GM18519 (cell line): ENCODE measurements around the gene RGS12.

Experiments used
- ATAC-seq: cut with Tn5 transposase; IDR thresholded peaks from one replicate; pipeline ENCODE4 v1.9.1; 2021; ENCODE audit warnings: mild to moderate bottlenecking, moderate library complexity; ENCODE audit not compliant: unreplicated experiment, low FRiP score

Gene RGS12

GRCh38 chr4:3276986-3277385 is 15.8 kb upstream of the RGS12 start:
- ATAC-seq, result no peak

- ATAC-seq, result no peak
Measured at GRCh38 chr4:3280466-3280865, 12.4 kb upstream of the RGS12 start.

GRCh38 chr4:3283483-3283882 is 9.3 kb upstream of the RGS12 start:
- ATAC-seq, result no peak

GRCh38 chr4:3283916-3284315 is 8.9 kb upstream of the RGS12 start:
- no peak for ATAC-seq

GRCh38 chr4:3284734-3285557 is 7.9 kb upstream of the RGS12 start:
- no peak for ATAC-seq

- ATAC-seq, result peak; percentile 83
Measured at GRCh38 chr4:3285558-3286334, 7.1 kb upstream of the RGS12 start.

- no peak for ATAC-seq
Measured at GRCh38 chr4:3286335-3287175, 6.3 kb upstream of the RGS12 start.

- no peak for ATAC-seq
Measured at GRCh38 chr4:3287271-3287971, 5.4 kb upstream of the RGS12 start.

- ATAC-seq, result no peak
Measured at GRCh38 chr4:3287972-3288570, 4.8 kb upstream of the RGS12 start.

- no peak for ATAC-seq
Measured at GRCh38 chr4:3288571-3289094, 4.2 kb upstream of the RGS12 start.

- ATAC-seq, result no peak
Measured at GRCh38 chr4:3290476-3290875, 2.3 kb upstream of the RGS12 start.

- no peak for ATAC-seq
Measured at GRCh38 chr4:3290889-3291321, 1.9 kb upstream of the RGS12 start.

GRCh38 chr4:3291411-3291968 is 1.3 kb upstream of the RGS12 start:
- ATAC-seq, result no peak

GRCh38 chr4:3291969-3292570 is 751 bp upstream of the RGS12 start:
- ATAC-seq, result no peak

GRCh38 chr4:3293401-3294391 is 875 bp downstream of the RGS12 start:
- ATAC-seq, result no peak

- no peak for ATAC-seq
Measured at GRCh38 chr4:3294401-3295241, 1.8 kb downstream of the RGS12 start.
